ENCODE results near the gene SMIM43.

The SMIM43 gene

GRCh38 chr4:121785479-121785878 lies 20.5 kb upstream of the SMIM43 start:
- no peak for TF ChIP-seq CTCF (IDR thresholded peaks at IDR 0.05; ENCODE audit: borderline replicate concordance, control extremely low read depth, extremely low read depth, insufficient read depth, missing control alignments)
- in situ Hi-C loops (cut with MboI; ENCODE audit: low sequenced_read_pairs, unreplicated experiment), result no loop called here
- no peak for DNase-seq (ENCODE audit: low spot score)

GRCh38 chr4:121784975-121785374 lies 20.0 kb upstream of the SMIM43 start:
- no peak for TF ChIP-seq CTCF (IDR thresholded peaks at IDR 0.05; ENCODE audit: borderline replicate concordance, control extremely low read depth, extremely low read depth, insufficient read depth, missing control alignments)
- in situ Hi-C loops (cut with MboI; ENCODE audit: low sequenced_read_pairs, unreplicated experiment), result no loop called here
- no peak for DNase-seq (ENCODE audit: low spot score)

GRCh38 chr4:121784401-121784800 lies 19.4 kb upstream of the SMIM43 start:
- in situ Hi-C loops (cut with MboI; ENCODE audit: low sequenced_read_pairs, unreplicated experiment), result no loop called here
- no peak for DNase-seq (ENCODE audit: low spot score)
- no peak for TF ChIP-seq CTCF (IDR thresholded peaks at IDR 0.05; ENCODE audit: borderline replicate concordance, control extremely low read depth, extremely low read depth, insufficient read depth, missing control alignments)

- DNase-seq (ENCODE audit: low spot score), result no peak
- TF ChIP-seq CTCF (IDR thresholded peaks at IDR 0.05; ENCODE audit: borderline replicate concordance, control extremely low read depth, extremely low read depth, insufficient read depth, missing control alignments), result no peak
- in situ Hi-C loops (cut with MboI; ENCODE audit: low sequenced_read_pairs, unreplicated experiment), result no loop called here
Measured at GRCh38 chr4:121783210-121783609, 18.2 kb upstream of the SMIM43 start.

GRCh38 chr4:121778991-121779628 lies 14.1 kb upstream of the SMIM43 start:
- no peak for TF ChIP-seq CTCF (IDR thresholded peaks at IDR 0.05; ENCODE audit: borderline replicate concordance, control extremely low read depth, extremely low read depth, insufficient read depth, missing control alignments)
- in situ Hi-C loops (cut with MboI; ENCODE audit: low sequenced_read_pairs, unreplicated experiment), result no loop called here
- no peak for DNase-seq (ENCODE audit: low spot score)

- in situ Hi-C loops (cut with MboI; ENCODE audit: low sequenced_read_pairs, unreplicated experiment), result no loop called here
- DNase-seq (ENCODE audit: low spot score), result no peak
- TF ChIP-seq CTCF (IDR thresholded peaks at IDR 0.05; ENCODE audit: borderline replicate concordance, control extremely low read depth, extremely low read depth, insufficient read depth, missing control alignments), result no peak
Measured at GRCh38 chr4:121777625-121778024, 12.7 kb upstream of the SMIM43 start.
